Neural crest cell (in vitro differentiated cells): ENCODE data around the gene GRIK2. TPM values are rescaled to one million over a fixed set of nuclear protein-coding genes. Genes with fewer than 3 reads are reported as not detected.
"Not testable (repeated sequence)": the region's sequence is repeated elsewhere in the genome, so short reads cannot be mapped to it uniquely, and the experiment has no call there.

ENCODE experiments used
- DNase-seq: peaks from one replicate; pipeline ENCODE4 v3.0.0; 2021; ENCODE audit warnings: low read depth, mixed read lengths, low spot score
- H3K27ac Mint-ChIP-seq: one replicate; pipeline ENCODE4 v1.8.0; 2021; ENCODE audit warnings: mild to moderate bottlenecking, mixed read lengths; ENCODE audit not compliant: unreplicated experiment
- H3K27me3 Mint-ChIP-seq: 2 replicates; pipeline ENCODE4 v1.8.0; 2021; ENCODE audit warnings: low read depth, mild to moderate bottlenecking, mixed read lengths
- H3K36me3 Mint-ChIP-seq: 2 replicates; pipeline ENCODE4 v1.8.0; 2021; ENCODE audit warnings: low read depth, mild to moderate bottlenecking, mixed read lengths
- H3K4me1 Mint-ChIP-seq: 2 replicates; pipeline ENCODE4 v1.8.0; 2021; ENCODE audit warnings: mixed read lengths
- H3K4me3 Mint-ChIP-seq: one replicate; pipeline ENCODE4 v1.8.0; 2021; ENCODE audit warnings: mild to moderate bottlenecking, mixed read lengths
- H3K9me3 Mint-ChIP-seq: 2 replicates; pipeline ENCODE4 v1.8.0; 2021; ENCODE audit warnings: mixed read lengths
- total RNA-seq: library from RNA; stranded (reverse); gene quantifications from 2 replicates; pipeline ENCODE4 v1.2.1, GENCODE V29; 2021
- TF ChIP-seq, protein P1 (sequence below): fragments of 200-600 bp; sonication (generic); conservative IDR thresholded peaks from 2 replicates; pipeline ENCODE4 v1.5.0; 2021; ENCODE audit warnings: antibody characterized with exemption, mild to moderate bottlenecking

Gene GRIK2
- total RNA-seq, 1 donor from 2014 or later: 10.5 TPM

DNA sequence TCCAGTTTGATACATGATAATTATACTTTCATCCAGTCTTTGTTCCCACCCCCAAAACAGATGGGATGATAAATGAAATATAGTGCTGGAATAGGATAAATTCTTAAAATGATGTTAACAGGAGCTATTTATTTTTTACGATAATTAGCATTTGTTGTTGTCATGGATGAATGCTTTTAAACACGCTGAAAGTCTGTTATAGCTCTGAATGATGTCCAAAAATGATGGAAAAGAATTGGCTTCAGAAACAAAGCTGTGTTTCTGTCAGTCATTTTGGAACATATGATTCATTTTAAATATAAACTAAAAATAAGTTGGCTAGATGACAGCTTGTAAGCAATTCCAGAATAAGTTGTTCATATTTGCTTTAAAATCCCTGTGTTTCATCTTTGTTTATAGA, 237.4 kb downstream of the GRIK2 start:
- DNase-seq: no peak
- TF ChIP-seq, protein P1, sequence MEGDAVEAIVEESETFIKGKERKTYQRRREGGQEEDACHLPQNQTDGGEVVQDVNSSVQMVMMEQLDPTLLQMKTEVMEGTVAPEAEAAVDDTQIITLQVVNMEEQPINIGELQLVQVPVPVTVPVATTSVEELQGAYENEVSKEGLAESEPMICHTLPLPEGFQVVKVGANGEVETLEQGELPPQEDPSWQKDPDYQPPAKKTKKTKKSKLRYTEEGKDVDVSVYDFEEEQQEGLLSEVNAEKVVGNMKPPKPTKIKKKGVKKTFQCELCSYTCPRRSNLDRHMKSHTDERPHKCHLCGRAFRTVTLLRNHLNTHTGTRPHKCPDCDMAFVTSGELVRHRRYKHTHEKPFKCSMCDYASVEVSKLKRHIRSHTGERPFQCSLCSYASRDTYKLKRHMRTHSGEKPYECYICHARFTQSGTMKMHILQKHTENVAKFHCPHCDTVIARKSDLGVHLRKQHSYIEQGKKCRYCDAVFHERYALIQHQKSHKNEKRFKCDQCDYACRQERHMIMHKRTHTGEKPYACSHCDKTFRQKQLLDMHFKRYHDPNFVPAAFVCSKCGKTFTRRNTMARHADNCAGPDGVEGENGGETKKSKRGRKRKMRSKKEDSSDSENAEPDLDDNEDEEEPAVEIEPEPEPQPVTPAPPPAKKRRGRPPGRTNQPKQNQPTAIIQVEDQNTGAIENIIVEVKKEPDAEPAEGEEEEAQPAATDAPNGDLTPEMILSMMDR: no peak
- Mint-ChIP-seq H3K4me1 (no peaks in the 10 kb centered on the region), H3K36me3 (no peaks in the 10 kb centered on the region), H3K27me3 (no peaks in the 10 kb centered on the region), H3K27ac (no peak overlapping the region), H3K9me3 (peaks cover 5% of the 10 kb centered on the region), H3K4me3 (no peak overlapping the region)

DNA sequence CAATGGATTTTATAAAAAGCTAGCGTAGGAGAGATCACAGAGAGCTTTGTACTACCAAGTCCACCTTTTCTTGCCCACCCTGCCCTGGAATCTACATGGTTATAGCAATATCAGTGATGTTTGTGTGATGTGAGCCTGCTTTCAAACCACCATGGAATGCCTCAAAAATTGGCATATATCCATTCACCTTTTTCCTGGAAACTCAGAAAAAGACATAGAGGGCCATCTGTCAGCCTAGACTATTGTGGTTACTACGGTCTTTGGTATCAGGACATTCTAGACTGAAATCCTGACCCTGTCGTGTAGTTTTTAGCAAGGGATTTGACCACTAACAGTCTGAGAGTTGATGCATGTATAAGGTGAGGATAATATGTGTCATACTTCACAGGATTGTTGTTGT, 239.6 kb downstream of the GRIK2 start:
- DNase-seq: no peak
- TF ChIP-seq, protein P1: no peak
- no peaks in the 10 kb centered on the region for H3K4me1 Mint-ChIP-seq
- H3K27ac Mint-ChIP-seq: no peak overlapping the region
- peaks cover 8% of the 10 kb centered on the region for H3K9me3 Mint-ChIP-seq
- no peak overlapping the region for H3K4me3 Mint-ChIP-seq
- peaks cover 6% of the 10 kb centered on the region for H3K36me3 Mint-ChIP-seq
- H3K27me3 Mint-ChIP-seq: no peaks in the 10 kb centered on the region

DNA sequence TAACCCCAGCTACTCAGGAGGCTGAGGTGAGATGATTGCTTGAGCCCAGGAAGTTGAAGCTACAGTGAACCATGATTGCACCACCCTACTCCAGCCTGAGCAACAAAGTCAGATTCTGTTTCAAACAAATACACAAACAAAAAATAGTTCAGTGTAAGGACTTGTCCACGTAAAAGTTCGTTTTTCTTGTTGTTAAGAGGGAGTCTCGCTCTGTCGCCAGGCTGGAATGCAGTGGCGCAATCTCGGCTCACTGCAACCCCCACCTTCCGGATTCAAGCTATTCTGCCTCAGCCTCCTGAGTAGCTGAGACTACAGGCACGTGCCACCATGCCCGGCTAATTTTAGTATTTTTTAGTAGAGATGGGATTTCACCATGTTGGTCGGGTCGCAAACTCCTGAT, 245.4 kb downstream of the GRIK2 start:
- not testable (repeated sequence) for H3K9me3 Mint-ChIP-seq, H3K4me1 Mint-ChIP-seq, H3K36me3 Mint-ChIP-seq, H3K4me3 Mint-ChIP-seq, DNase-seq, H3K27me3 Mint-ChIP-seq, H3K27ac Mint-ChIP-seq

- no peaks in the 10 kb centered on the region for H3K4me1 Mint-ChIP-seq
- peaks cover 4% of the 10 kb centered on the region for H3K9me3 Mint-ChIP-seq
- H3K27ac Mint-ChIP-seq: no peak overlapping the region
- TF ChIP-seq, protein P1: no peak
- H3K36me3 Mint-ChIP-seq: peaks cover 6% of the 10 kb centered on the region
- H3K27me3 Mint-ChIP-seq: no peaks in the 10 kb centered on the region
- DNase-seq: no peak
- H3K4me3 Mint-ChIP-seq: no peak overlapping the region
Observed at GRCh38 chr6:101640131-101640530, 246.6 kb downstream of the GRIK2 start.

DNA sequence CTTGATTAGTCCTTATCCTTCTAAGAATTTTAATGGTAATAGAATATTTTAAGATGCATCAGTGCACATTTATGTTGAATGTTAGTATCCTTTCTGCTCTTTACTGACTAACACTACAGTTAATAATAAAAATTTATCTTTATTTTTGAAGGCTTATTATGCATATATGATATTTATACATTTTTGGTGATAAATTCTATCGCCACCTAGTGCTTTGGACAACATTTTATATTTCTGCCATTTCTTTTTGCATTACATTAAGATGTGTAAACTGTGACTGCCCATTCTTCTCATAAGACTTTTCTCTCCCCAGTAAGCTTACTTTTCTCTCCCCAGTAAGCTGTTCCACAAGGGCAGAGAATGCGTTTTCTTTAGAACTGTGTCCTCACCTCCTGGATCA, 252.3 kb downstream of the GRIK2 start:
- no peaks in the 10 kb centered on the region for H3K36me3 Mint-ChIP-seq
- no peaks in the 10 kb centered on the region for H3K9me3 Mint-ChIP-seq
- no peak overlapping the region for H3K4me3 Mint-ChIP-seq
- H3K27me3 Mint-ChIP-seq: no peaks in the 10 kb centered on the region
- no peak overlapping the region for H3K27ac Mint-ChIP-seq
- H3K4me1 Mint-ChIP-seq: no peaks in the 10 kb centered on the region
- TF ChIP-seq, protein P1: no peak
- DNase-seq: no peak

- H3K27ac Mint-ChIP-seq: no peak overlapping the region
- no peak overlapping the region for H3K4me3 Mint-ChIP-seq
- DNase-seq: no peak
- H3K27me3 Mint-ChIP-seq: no peaks in the 10 kb centered on the region
- H3K4me1 Mint-ChIP-seq: no peaks in the 10 kb centered on the region
- H3K9me3 Mint-ChIP-seq: no peaks in the 10 kb centered on the region
- H3K36me3 Mint-ChIP-seq: no peaks in the 10 kb centered on the region
- TF ChIP-seq, protein P1: no peak
Observed at GRCh38 chr6:101650402-101651100, 257.0 kb downstream of the GRIK2 start.
